ENCODE measurements around the gene PTCD3.

Gene PTCD3

GRCh38 chr2:86066007-86066578 lies 39.9 kb upstream of the PTCD3 start:
- Mint-ChIP-seq H3K27me3 (ENCODE audit: low read depth) (no peaks in the 10 kb centered on the region), H3K36me3 (ENCODE audit: low read depth) (peaks cover 91% of the 10 kb centered on the region), H3K9me3 (peaks cover 23% of the 10 kb centered on the region), H3K27ac (peak overlapping the region in 2 of 3 experiments; percentile 2 to 32), H3K4me3 (no peak overlapping the region), H3K4me1 (peaks cover 15% of the 10 kb centered on the region)
- no peak for TF ChIP-seq CTCF (IDR thresholded peaks at IDR 0.05; ENCODE audit: unreplicated experiment in 3 of 3)

GRCh38 chr2:86066915-86067314 lies 39.1 kb upstream of the PTCD3 start:
- Mint-ChIP-seq H3K9me3 (peaks cover 23% of the 10 kb centered on the region), H3K4me1 (peaks cover 15% of the 10 kb centered on the region), H3K4me3 (no peak overlapping the region), H3K27ac (peak overlapping the region in 1 of 3 experiments; percentile 32), H3K27me3 (ENCODE audit: low read depth) (no peaks in the 10 kb centered on the region), H3K36me3 (ENCODE audit: low read depth) (peaks cover 91% of the 10 kb centered on the region)
- TF ChIP-seq CTCF (IDR thresholded peaks at IDR 0.05; ENCODE audit: unreplicated experiment in 3 of 3) = no peak

GRCh38 chr2:86068136-86068588 lies 37.9 kb upstream of the PTCD3 start:
- no peak overlapping the region for H3K4me3 Mint-ChIP-seq
- H3K9me3 Mint-ChIP-seq = peaks cover 19% of the 10 kb centered on the region
- H3K27me3 Mint-ChIP-seq (ENCODE audit: low read depth) = no peaks in the 10 kb centered on the region
- TF ChIP-seq CTCF (IDR thresholded peaks at IDR 0.05; ENCODE audit: unreplicated experiment in 3 of 3) = no peak
- no peak overlapping the region for H3K27ac Mint-ChIP-seq
- peaks cover 15% of the 10 kb centered on the region for H3K4me1 Mint-ChIP-seq
- peaks cover 88% of the 10 kb centered on the region for H3K36me3 Mint-ChIP-seq (ENCODE audit: low read depth)

- Mint-ChIP-seq H3K27ac (no peak overlapping the region), H3K4me3 (no peak overlapping the region), H3K27me3 (ENCODE audit: low read depth) (no peaks in the 10 kb centered on the region), H3K9me3 (peaks cover 15% of the 10 kb centered on the region), H3K4me1 (peaks cover 20% of the 10 kb centered on the region), H3K36me3 (ENCODE audit: low read depth) (peaks cover 86% of the 10 kb centered on the region)
- TF ChIP-seq CTCF (IDR thresholded peaks at IDR 0.05; ENCODE audit: unreplicated experiment in 3 of 3) = no peak
These were observed 37.4 kb upstream of the PTCD3 start for GRCh38 chr2:86068648-86069047.

- Mint-ChIP-seq H3K27me3 (ENCODE audit: low read depth) (no peaks in the 10 kb centered on the region), H3K4me3 (no peak overlapping the region), H3K36me3 (ENCODE audit: low read depth) (peaks cover 83% of the 10 kb centered on the region), H3K9me3 (peaks cover 11% of the 10 kb centered on the region), H3K4me1 (peaks cover 21% of the 10 kb centered on the region), H3K27ac (peak overlapping the region in 1 of 3 experiments; percentile 61)
- no peak for TF ChIP-seq CTCF (IDR thresholded peaks at IDR 0.05; ENCODE audit: unreplicated experiment in 3 of 3)
These were observed 36.8 kb upstream of the PTCD3 start for GRCh38 chr2:86069091-86069685.

Measured in nephron (organoid).